Duodenal mucosa (tissue), 2 donors: ENCODE data around the gene USP1.

Experiments used
- H3K27ac ChIP-seq: one replicate; pipeline ENCODE4 v1.7.0; 2013; ENCODE audit warnings: low read depth, low read length
- H3K27me3 ChIP-seq, 2 donors: one replicate each; pipeline ENCODE4 v1.7.0; 2013; ENCODE audit warnings: low read length in 2 of 2, control low read depth in 1 of 2; ENCODE audit not compliant: insufficient read depth in 2 of 2, control insufficient read depth in 1 of 2
- H3K36me3 ChIP-seq, 2 donors: one replicate each; pipeline ENCODE4 v1.7.0; 2013; ENCODE audit warnings: low read length in 2 of 2, control low read depth in 1 of 2; ENCODE audit not compliant: insufficient read depth in 2 of 2, control insufficient read depth in 1 of 2
- H3K4me1 ChIP-seq, 2 donors: one replicate each; pipeline ENCODE4 v1.7.0; 2013; ENCODE audit warnings: low read length in 2 of 2, control low read depth in 1 of 2; ENCODE audit not compliant: insufficient read depth in 2 of 2, control insufficient read depth in 1 of 2
- H3K4me3 ChIP-seq, 2 donors: one replicate each; pipeline ENCODE4 v1.7.0; 2013; ENCODE audit warnings: low read length in 2 of 2, low read depth in 1 of 2
- H3K9ac ChIP-seq, 2 donors: one replicate each; pipeline ENCODE4 v1.7.0; 2013; ENCODE audit warnings: low read length in 2 of 2, low read depth in 1 of 2
- H3K9me3 ChIP-seq, 2 donors: one replicate each; pipeline ENCODE4 v1.7.0; 2013; ENCODE audit warnings: low read length in 2 of 2, control low read depth in 1 of 2; ENCODE audit not compliant: control insufficient read depth in 1 of 2

Gene USP1

GRCh38 chr1:62439652-62440371 is 3.0 kb downstream of the USP1 start:
- peaks cover 7 to 23% of the 10 kb centered on the region in 2 donors for H3K36me3 ChIP-seq
- no peak overlapping the region for H3K27ac ChIP-seq
- no peak overlapping the region for H3K9ac ChIP-seq
- peak overlapping the region in 1 of 2 donors; percentile 5 for H3K4me3 ChIP-seq
- H3K27me3 ChIP-seq = no peaks in the 10 kb centered on the region
- H3K4me1 ChIP-seq = peaks cover 19 to 29% of the 10 kb centered on the region in 2 donors
- H3K9me3 ChIP-seq = no peaks in the 10 kb centered on the region

GRCh38 chr1:62444701-62445100 is 7.9 kb downstream of the USP1 start:
- Histone ChIP-seq H3K4me1 (peaks cover 0 to 14% of the 10 kb centered on the region in 2 donors), H3K9me3 (no peaks in the 10 kb centered on the region), H3K27ac (no peak overlapping the region), H3K27me3 (no peaks in the 10 kb centered on the region), H3K36me3 (peaks cover 24 to 53% of the 10 kb centered on the region in 2 donors), H3K4me3 (no peak overlapping the region), H3K9ac (no peak overlapping the region)

- H3K27ac ChIP-seq = no peak overlapping the region
- no peaks in the 10 kb centered on the region for H3K27me3 ChIP-seq
- H3K4me3 ChIP-seq = no peak overlapping the region
- no peaks in the 10 kb centered on the region for H3K9me3 ChIP-seq
- H3K36me3 ChIP-seq = peaks cover 22 to 65% of the 10 kb centered on the region in 2 donors
- peaks cover 0 to 10% of the 10 kb centered on the region in 2 donors for H3K4me1 ChIP-seq
- no peak overlapping the region for H3K9ac ChIP-seq
These were observed 11.5 kb downstream of the USP1 start for GRCh38 chr1:62448221-62448933.

- Histone ChIP-seq H3K9ac (no peak overlapping the region), H3K27ac (no peak overlapping the region), H3K4me3 (no peak overlapping the region), H3K27me3 (no peaks in the 10 kb centered on the region), H3K9me3 (no peaks in the 10 kb centered on the region), H3K4me1 (peaks cover 0 to 2% of the 10 kb centered on the region in 2 donors), H3K36me3 (peaks cover 20 to 51% of the 10 kb centered on the region in 2 donors)
These were observed 13.5 kb downstream of the USP1 start for GRCh38 chr1:62450301-62450700.

GRCh38 chr1:62452951-62453350 is 16.1 kb downstream of the USP1 start:
- no peak overlapping the region for H3K9ac ChIP-seq
- peaks cover 22 to 52% of the 10 kb centered on the region in 2 donors for H3K36me3 ChIP-seq

GRCh38 chr1:62457955-62458354 is 21.1 kb downstream of the USP1 start:
- Histone ChIP-seq H3K27me3 (no peaks in the 10 kb centered on the region), H3K27ac (no peak overlapping the region), H3K4me3 (no peak overlapping the region), H3K4me1 (no peaks in the 10 kb centered on the region), H3K9ac (no peak overlapping the region), H3K36me3 (peaks cover 10 to 21% of the 10 kb centered on the region in 2 donors), H3K9me3 (no peaks in the 10 kb centered on the region)

More at GRCh38 chr1:62452951-62453350, 16.1 kb downstream of the USP1 start:
- no peaks in the 10 kb centered on the region for H3K9me3 ChIP-seq
- no peaks in the 10 kb centered on the region for H3K27me3 ChIP-seq
- H3K27ac ChIP-seq = no peak overlapping the region
- no peaks in the 10 kb centered on the region for H3K4me1 ChIP-seq
- no peak overlapping the region for H3K4me3 ChIP-seq

- Histone ChIP-seq H3K36me3 (peaks cover 3 to 25% of the 10 kb centered on the region in 2 donors), H3K9me3 (no peaks in the 10 kb centered on the region), H3K4me3 (no peak overlapping the region), H3K9ac (no peak overlapping the region), H3K27me3 (no peaks in the 10 kb centered on the region), H3K27ac (no peak overlapping the region), H3K4me1 (no peaks in the 10 kb centered on the region)
These were observed 25.5 kb downstream of the USP1 start for GRCh38 chr1:62462370-62462769.

- Histone ChIP-seq H3K9ac (no peak overlapping the region), H3K36me3 (peaks cover 10 to 24% of the 10 kb centered on the region in 2 donors), H3K4me1 (no peaks in the 10 kb centered on the region), H3K9me3 (peaks cover 0 to 4% of the 10 kb centered on the region in 2 donors), H3K4me3 (no peak overlapping the region), H3K27ac (no peak overlapping the region), H3K27me3 (no peaks in the 10 kb centered on the region)
These were observed 30.2 kb downstream of the USP1 start for GRCh38 chr1:62467092-62467491.

- Histone ChIP-seq H3K9me3 (no peaks in the 10 kb centered on the region), H3K4me3 (no peak overlapping the region), H3K27ac (no peak overlapping the region), H3K36me3 (peaks cover 15 to 19% of the 10 kb centered on the region in 2 donors), H3K27me3 (no peaks in the 10 kb centered on the region), H3K4me1 (no peaks in the 10 kb centered on the region), H3K9ac (no peak overlapping the region)
These were observed 39.8 kb downstream of the USP1 start for GRCh38 chr1:62476525-62477219.

GRCh38 chr1:62481681-62482080 is 44.8 kb downstream of the USP1 start:
- H3K9me3 ChIP-seq = no peaks in the 10 kb centered on the region
- H3K4me3 ChIP-seq = no peak overlapping the region
- no peak overlapping the region for H3K9ac ChIP-seq
- H3K36me3 ChIP-seq = peaks cover 0 to 5% of the 10 kb centered on the region in 2 donors
- H3K27me3 ChIP-seq = no peaks in the 10 kb centered on the region
- H3K4me1 ChIP-seq = no peaks in the 10 kb centered on the region
- no peak overlapping the region for H3K27ac ChIP-seq
